Measurements from ENCODE around the gene FAM240A.

The FAM240A gene

DNA sequence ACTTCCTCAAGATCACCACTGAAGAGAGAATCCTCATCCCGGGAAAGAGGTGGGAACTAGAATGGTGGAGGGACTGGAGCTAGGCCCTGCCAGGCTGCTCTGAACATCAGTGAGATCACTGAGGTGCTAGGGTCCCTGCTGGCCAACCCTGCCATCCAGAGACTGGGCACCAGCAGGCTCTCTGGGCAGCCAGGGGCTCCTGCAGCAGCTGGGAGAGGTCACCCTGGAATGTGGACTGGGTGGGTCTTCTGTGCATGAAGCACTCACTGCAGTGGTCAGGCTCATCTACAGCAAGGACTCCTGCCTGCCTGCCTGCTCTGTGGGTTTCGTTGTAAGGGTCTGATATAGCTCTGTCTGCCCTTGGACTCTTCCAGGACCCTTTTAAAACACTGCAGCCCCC, 56.3 kb downstream of the FAM240A start:
- in situ Hi-C loops (cut with HindIII; ENCODE audit: low sequenced_read_pairs), result no loop called here
- TF ChIP-seq, protein P1, sequence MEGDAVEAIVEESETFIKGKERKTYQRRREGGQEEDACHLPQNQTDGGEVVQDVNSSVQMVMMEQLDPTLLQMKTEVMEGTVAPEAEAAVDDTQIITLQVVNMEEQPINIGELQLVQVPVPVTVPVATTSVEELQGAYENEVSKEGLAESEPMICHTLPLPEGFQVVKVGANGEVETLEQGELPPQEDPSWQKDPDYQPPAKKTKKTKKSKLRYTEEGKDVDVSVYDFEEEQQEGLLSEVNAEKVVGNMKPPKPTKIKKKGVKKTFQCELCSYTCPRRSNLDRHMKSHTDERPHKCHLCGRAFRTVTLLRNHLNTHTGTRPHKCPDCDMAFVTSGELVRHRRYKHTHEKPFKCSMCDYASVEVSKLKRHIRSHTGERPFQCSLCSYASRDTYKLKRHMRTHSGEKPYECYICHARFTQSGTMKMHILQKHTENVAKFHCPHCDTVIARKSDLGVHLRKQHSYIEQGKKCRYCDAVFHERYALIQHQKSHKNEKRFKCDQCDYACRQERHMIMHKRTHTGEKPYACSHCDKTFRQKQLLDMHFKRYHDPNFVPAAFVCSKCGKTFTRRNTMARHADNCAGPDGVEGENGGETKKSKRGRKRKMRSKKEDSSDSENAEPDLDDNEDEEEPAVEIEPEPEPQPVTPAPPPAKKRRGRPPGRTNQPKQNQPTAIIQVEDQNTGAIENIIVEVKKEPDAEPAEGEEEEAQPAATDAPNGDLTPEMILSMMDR (IDR thresholded peaks at IDR 0.05; ENCODE audit: low read depth, low read length, missing control alignments), result no peak
- DNase-seq (ENCODE audit: low read depth), result no peak
- H3K4me3 ChIP-seq (ENCODE audit: low read depth, low read length), result no peak overlapping the region

DNA sequence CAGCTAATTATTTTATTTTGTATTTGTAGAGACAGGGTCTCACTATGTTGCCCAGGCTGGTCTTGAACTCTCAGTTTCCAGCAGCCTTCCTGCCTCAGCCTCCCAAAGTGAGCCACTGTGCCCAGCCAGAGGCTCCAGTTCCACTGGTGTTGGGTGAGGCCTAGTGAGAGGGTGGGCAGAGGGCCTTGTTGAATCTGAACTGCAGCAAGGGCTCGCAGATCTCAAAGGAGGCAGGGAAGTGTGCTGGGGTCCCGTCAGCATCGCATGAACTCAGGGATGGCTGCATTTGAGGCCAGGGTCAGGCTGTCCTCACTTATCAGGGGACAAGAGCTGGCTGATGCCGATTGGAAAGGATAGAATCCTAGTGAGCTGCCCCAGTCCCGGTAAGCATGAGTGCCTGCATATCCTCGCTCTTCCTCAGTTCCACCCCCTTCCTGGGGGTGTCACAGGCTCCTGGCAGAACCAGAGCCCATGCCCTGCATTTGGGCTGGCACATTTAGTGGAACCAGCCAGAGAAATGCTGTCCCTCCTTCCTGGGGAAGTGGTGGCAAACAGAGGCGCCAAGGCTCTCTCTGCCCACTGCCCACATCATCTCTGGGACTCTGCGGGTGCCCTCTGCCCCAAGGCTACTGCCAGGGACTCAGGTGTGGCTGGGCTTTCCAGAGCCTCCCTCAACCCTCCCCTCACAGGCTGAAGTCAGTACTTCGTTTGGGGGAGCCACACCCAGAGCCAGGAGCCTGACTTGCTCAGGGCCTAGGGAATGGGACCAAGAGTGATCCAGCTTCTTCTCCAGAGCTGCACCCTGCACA, 57.1 kb downstream of the FAM240A start:
- no peak for DNase-seq (ENCODE audit: low read depth)
- no peak overlapping the region for H3K4me3 ChIP-seq (ENCODE audit: low read depth, low read length)
- in situ Hi-C loops (cut with HindIII; ENCODE audit: low sequenced_read_pairs), result no loop called here
- TF ChIP-seq, protein P1 (IDR thresholded peaks at IDR 0.05; ENCODE audit: low read depth, low read length, missing control alignments), result no peak

DNA sequence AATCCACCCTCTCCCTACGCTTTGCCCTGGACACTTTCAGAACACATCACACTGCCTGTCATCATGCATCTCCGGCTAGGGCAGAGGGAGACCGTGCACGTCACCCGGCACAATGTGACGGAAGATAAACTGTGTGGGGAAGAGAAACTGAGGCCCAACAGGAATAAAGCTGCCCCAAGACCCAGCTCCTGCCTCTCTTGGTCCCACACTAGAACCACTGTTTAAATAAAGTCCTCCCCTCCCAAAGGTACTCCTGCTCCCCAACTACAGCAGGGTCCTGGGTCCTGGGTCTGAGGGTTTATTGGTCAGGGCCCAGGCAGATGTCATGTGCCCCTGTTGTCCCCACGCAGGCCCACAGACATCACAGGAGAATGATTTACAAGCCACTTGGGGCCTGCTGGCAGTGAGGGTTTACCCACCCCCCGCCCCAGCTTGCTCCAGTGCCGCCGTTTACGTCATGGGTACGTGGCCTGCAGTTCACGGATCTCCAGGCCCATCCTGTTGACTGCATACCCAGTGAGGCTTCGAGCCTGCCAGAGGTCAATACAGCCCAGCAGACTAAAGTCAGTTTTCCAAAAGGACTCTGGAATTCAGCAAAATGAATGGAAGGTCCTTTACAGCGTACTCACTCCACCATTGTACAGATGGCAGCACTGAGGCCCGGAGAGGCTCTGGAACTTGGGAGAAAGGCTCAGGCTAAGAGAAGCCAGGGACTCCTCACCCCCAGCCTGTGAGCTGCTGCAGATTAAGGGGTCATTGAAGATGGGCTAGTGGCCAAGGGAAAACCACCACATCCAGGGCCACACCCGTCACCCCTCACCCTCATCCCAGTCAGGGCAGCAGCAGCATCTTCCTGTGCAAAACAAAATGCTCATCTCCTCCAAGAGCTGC, 57.9 kb downstream of the FAM240A start:
- no peak for DNase-seq (ENCODE audit: low read depth)
- in situ Hi-C loops (cut with HindIII; ENCODE audit: low sequenced_read_pairs), result no loop called here
- TF ChIP-seq, protein P1 (IDR thresholded peaks at IDR 0.05; ENCODE audit: low read depth, low read length, missing control alignments), result no peak
- H3K4me3 ChIP-seq (ENCODE audit: low read depth, low read length), result no peak overlapping the region

DNA sequence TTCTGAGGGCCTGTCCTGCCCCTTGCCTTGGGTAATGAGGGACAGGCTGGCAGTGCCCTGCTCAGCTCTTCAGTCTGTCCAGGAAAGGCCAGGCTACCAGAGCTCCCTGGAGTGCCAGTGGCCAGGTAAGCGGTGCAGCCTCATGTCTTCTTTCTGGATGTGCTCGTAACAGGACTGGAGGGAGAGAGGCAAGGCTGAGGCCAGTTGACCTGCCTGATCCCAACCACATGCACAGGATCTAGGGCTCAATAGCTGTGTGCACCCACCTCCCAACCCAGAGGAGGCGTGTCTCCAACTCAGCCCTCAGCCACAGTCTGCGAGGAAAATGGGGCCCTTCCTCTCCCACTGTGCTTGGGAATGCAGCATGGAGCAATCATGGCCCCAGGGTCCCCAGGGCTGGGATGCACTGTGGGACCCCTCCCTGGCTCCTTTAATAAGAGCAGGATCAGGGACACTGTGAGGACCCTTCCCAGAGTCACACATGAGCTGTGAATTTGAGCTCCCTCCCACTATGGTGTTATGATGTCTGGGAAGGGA, 58.6 kb downstream of the FAM240A start:
- no peak overlapping the region for H3K4me3 ChIP-seq (ENCODE audit: low read depth, low read length)
- TF ChIP-seq, protein P1 (IDR thresholded peaks at IDR 0.05; ENCODE audit: low read depth, low read length, missing control alignments), result no peak
- in situ Hi-C loops (cut with HindIII; ENCODE audit: low sequenced_read_pairs), result no loop called here
- DNase-seq (ENCODE audit: low read depth), result no peak

DNA sequence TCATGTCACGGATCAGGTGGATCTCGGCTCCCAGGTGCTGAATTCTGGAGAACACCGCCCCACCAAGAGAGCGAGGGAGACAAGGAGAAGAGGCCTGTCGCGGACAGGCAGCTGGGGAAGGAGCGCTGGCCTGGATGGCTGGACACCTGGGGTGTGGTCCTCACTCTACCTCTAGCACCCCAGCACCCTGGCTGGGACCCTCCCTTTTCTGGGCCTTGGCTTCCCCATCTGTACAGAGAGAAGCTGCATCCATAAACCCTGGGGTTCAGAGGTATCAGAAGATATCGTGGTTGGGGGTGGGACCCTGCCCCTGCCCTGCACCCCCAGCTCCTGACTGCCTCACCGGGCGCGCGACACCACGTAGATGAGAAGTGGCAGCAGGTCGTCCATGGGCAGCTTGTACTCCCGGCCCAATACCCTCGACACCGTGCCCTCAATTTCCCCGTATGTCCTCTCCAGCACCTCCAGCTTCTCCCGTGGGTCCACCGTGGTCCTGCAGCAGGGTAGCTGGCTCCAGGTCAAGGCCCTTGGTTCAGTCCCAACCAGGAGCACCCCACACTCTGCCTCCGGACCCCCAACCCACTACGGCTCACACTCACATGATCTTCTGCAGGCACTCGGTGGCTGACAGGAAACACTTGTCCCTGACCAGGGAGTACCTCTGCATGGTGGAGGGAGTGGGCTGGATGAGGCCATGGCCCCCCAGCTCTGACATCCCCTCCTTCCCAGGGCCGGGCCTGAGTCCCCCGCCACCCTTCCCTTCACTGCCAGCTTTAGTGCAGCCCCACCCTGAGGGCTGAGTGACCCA, 59.4 kb downstream of the FAM240A start:
- TF ChIP-seq, protein P1 (IDR thresholded peaks at IDR 0.05; ENCODE audit: low read depth, low read length, missing control alignments), result no peak
- no peak for DNase-seq (ENCODE audit: low read depth)
- in situ Hi-C loops (cut with HindIII; ENCODE audit: low sequenced_read_pairs), result no loop called here
- no peak overlapping the region for H3K4me3 ChIP-seq (ENCODE audit: low read depth, low read length)

DNA sequence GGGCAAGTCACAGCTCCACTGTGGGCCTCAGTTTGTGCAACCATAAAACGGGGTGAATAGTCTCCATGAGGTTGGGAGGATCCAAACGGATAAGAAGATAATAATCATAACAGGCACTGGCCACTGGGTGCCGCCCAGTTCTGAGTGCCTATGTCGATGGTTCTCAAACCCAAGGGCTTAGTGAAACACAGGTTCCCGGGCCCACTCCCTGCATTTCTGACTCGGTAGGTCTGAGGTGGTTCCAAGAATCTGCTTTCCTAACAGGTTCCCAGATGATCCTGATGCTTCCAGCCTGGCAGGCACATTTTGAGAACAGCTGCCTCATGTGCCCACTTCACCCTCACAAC, 60.0 kb downstream of the FAM240A start:
- in situ Hi-C loops (cut with HindIII; ENCODE audit: low sequenced_read_pairs), result no loop called here
- no peak overlapping the region for H3K4me3 ChIP-seq (ENCODE audit: low read depth, low read length)
- no peak for DNase-seq (ENCODE audit: low read depth)
- TF ChIP-seq, protein P1 (IDR thresholded peaks at IDR 0.05; ENCODE audit: low read depth, low read length, missing control alignments), result no peak
